GM21737 (cell line): ENCODE data around the gene KCNT1.

Experiments
- ATAC-seq: cut with Tn5 transposase; IDR thresholded peaks from one replicate; pipeline ENCODE4 v1.9.1; 2021; ENCODE audit warnings: mild to moderate bottlenecking, moderate library complexity; ENCODE audit not compliant: unreplicated experiment

Gene KCNT1

GRCh38 chr9:135762921-135763320 is 60.9 kb downstream of the KCNT1 start:
- no peak for ATAC-seq

- no peak for ATAC-seq
Measured at GRCh38 chr9:135763716-135764446, 61.9 kb downstream of the KCNT1 start.

GRCh38 chr9:135764731-135765130 is 62.7 kb downstream of the KCNT1 start:
- ATAC-seq, result no peak

GRCh38 chr9:135765416-135765815 is 63.4 kb downstream of the KCNT1 start:
- ATAC-seq, result no peak

- ATAC-seq, result no peak
Measured at GRCh38 chr9:135766251-135766650, 64.3 kb downstream of the KCNT1 start.

GRCh38 chr9:135766707-135767106 is 64.7 kb downstream of the KCNT1 start:
- no peak for ATAC-seq

- ATAC-seq, result no peak
Measured at GRCh38 chr9:135768516-135769218, 66.7 kb downstream of the KCNT1 start.

GRCh38 chr9:135769489-135770202 is 67.7 kb downstream of the KCNT1 start:
- no peak for ATAC-seq

- ATAC-seq, result no peak
Measured at GRCh38 chr9:135770203-135770535, 68.2 kb downstream of the KCNT1 start.

GRCh38 chr9:135770771-135771170 is 68.8 kb downstream of the KCNT1 start:
- ATAC-seq, result no peak

- no peak for ATAC-seq
Measured at GRCh38 chr9:135771401-135772051, 69.5 kb downstream of the KCNT1 start.

GRCh38 chr9:135772056-135772646 is 70.2 kb downstream of the KCNT1 start:
- no peak for ATAC-seq

- no peak for ATAC-seq
Measured at GRCh38 chr9:135772702-135773493, 70.9 kb downstream of the KCNT1 start.

GRCh38 chr9:135773530-135774238 is 71.7 kb downstream of the KCNT1 start:
- no peak for ATAC-seq

GRCh38 chr9:135774239-135774747 is 72.3 kb downstream of the KCNT1 start:
- no peak for ATAC-seq

- no peak for ATAC-seq
Measured at GRCh38 chr9:135774794-135775525, 73.0 kb downstream of the KCNT1 start.

GRCh38 chr9:135775911-135776310 is 73.9 kb downstream of the KCNT1 start:
- no peak for ATAC-seq

GRCh38 chr9:135776893-135777622 is 75.1 kb downstream of the KCNT1 start:
- ATAC-seq, result no peak
